ENCODE data around the gene PDE4DIP. TPM values are rescaled to one million over a fixed set of nuclear protein-coding genes. Genes with fewer than 3 reads are reported as not detected.
"Not testable (repeated sequence)": the region's sequence is repeated elsewhere in the genome, so short reads cannot be mapped to it uniquely, and the experiment has no call there.

Gene PDE4DIP
- total RNA-seq, 4 donors from 2014 or later, result 170 to 293 (median 218) TPM

GRCh38 chr1:148951336-148952227 is 107.4 kb downstream of the PDE4DIP start:
- ATAC-seq, result peak; percentile 87
- 0 to 20% methylated on average over 1 to 4 of the region's 44 CpGs for WGBS, 2 donors (ENCODE audit: low coverage in 1 of 2)
- peak; percentile 64 for TF ChIP-seq POLR2AphosphoS5 (IDR thresholded peaks at IDR 0.05)
- peak in 1 of 4 experiments; percentile 31 for TF ChIP-seq CTCF (IDR thresholded peaks at IDR 0.05)
- H3K4me3 ChIP-seq, result peak overlapping the region; percentile 40 to 57
- not testable (repeated sequence) for H3K9me3 ChIP-seq, H3K27me3 ChIP-seq, H3K4me1 ChIP-seq, H3K36me3 ChIP-seq
- H3K27ac ChIP-seq, result peak overlapping the region; percentile 62 to 86 (median 81)

GRCh38 chr1:148952253-148952937 is 108.2 kb downstream of the PDE4DIP start:
- no CpG with 5 or more reads among the region's 66 CpGs for WGBS, 2 donors (ENCODE audit: low coverage in 1 of 2)

GRCh38 chr1:148952938-148953616 is 108.8 kb downstream of the PDE4DIP start:
- peak overlapping the region; percentile 40 to 57 for H3K4me3 ChIP-seq
- not testable (repeated sequence) for H3K4me1 ChIP-seq, H3K9me3 ChIP-seq, ATAC-seq, H3K27me3 ChIP-seq, H3K36me3 ChIP-seq
- peak overlapping the region in 3 of 4 donors; percentile 80 to 86 (median 82) for H3K27ac ChIP-seq
- WGBS, 2 donors (ENCODE audit: low coverage in 1 of 2), result 2 to 3% methylated on average over 6 to 15 of the region's 28 CpGs

More at GRCh38 chr1:148952253-148952937, 108.2 kb downstream of the PDE4DIP start:
- not testable (repeated sequence) for H3K9me3 ChIP-seq, H3K36me3 ChIP-seq, H3K27me3 ChIP-seq, H3K4me1 ChIP-seq
- Histone ChIP-seq H3K4me3 (peak overlapping the region; percentile 40 to 57), H3K27ac (peak overlapping the region; percentile 42 to 86 (median 81))
- ATAC-seq, result peak; percentile 93

- not testable (repeated sequence) for H3K36me3 ChIP-seq, H3K27me3 ChIP-seq, H3K4me1 ChIP-seq, H3K9me3 ChIP-seq, ATAC-seq
- 6 to 29% methylated on average over 1 to 6 of the region's 7 CpGs for WGBS, 2 donors (ENCODE audit: low coverage in 1 of 2)
- Histone ChIP-seq H3K27ac (peak overlapping the region in 2 of 4 donors; percentile 22 to 80), H3K4me3 (peak overlapping the region; percentile 40 to 57)
Measured at GRCh38 chr1:148953730-148954129, 109.5 kb downstream of the PDE4DIP start.

GRCh38 chr1:148958343-148958742 is 114.1 kb downstream of the PDE4DIP start:
- H3K27me3 ChIP-seq, ATAC-seq, H3K4me1 ChIP-seq, H3K4me3 ChIP-seq, H3K27ac ChIP-seq, H3K9me3 ChIP-seq: not testable (repeated sequence)
- H3K36me3 ChIP-seq, result peaks cover 0 to 16% of the 10 kb centered on the region in 2 donors

- WGBS, 2 donors (ENCODE audit: low coverage in 1 of 2), result 100% methylated on average over 1 of the region's 4 CpGs; no CpG with 5 or more reads in 1 of the 2 donors
- ATAC-seq, result not testable (repeated sequence)
Measured at GRCh38 chr1:148960212-148961000, 116.2 kb downstream of the PDE4DIP start.

GRCh38 chr1:148962127-148962857 is 118.1 kb downstream of the PDE4DIP start:
- not testable (repeated sequence) for H3K27me3 ChIP-seq, H3K4me3 ChIP-seq, ATAC-seq, H3K27ac ChIP-seq, H3K9me3 ChIP-seq, H3K4me1 ChIP-seq
- peaks cover 0 to 21% of the 10 kb centered on the region in 2 donors for H3K36me3 ChIP-seq
- WGBS, 2 donors (ENCODE audit: low coverage in 1 of 2), result no CpG with 5 or more reads among the region's 6 CpGs

More at GRCh38 chr1:148960212-148961000, 116.2 kb downstream of the PDE4DIP start:
- not testable (repeated sequence) for H3K9me3 ChIP-seq, H3K4me1 ChIP-seq, H3K4me3 ChIP-seq, H3K27ac ChIP-seq, H3K27me3 ChIP-seq
- H3K36me3 ChIP-seq, result peaks cover 0 to 21% of the 10 kb centered on the region in 2 donors
